Tibial artery (tissue), 4 donors: ENCODE measurements around the gene LIPC.

Experiments used
- DNase-seq, 2 donors: peaks; one replicate each; pipeline ENCODE4 v3.0.0-alpha.2; 2019
- H3K27ac ChIP-seq, 2 donors: fragments of 200-600 bp; sonication (generic) in 1 of 2; 1 replicate in 1 of 2; 2 replicates in 1 of 2; pipeline ENCODE4 v1.5.1; 2018 to 2019; ENCODE audit warnings: mild to moderate bottlenecking in 1 of 2
- H3K27me3 ChIP-seq, 2 donors: fragments of 200-600 bp; sonication (generic) in 1 of 2; one replicate each; pipeline versions ENCODE4 v1.5.1 to v1.6.0; 2016 to 2019
- H3K36me3 ChIP-seq, 3 donors: fragments of 200-600 bp; sonication (generic) in 2 of 3; one replicate each; pipeline ENCODE4 v1.5.1; 2016 to 2019; ENCODE audit warnings: mild to moderate bottlenecking in 2 of 3
- H3K4me1 ChIP-seq, 4 donors: fragments of 200-600 bp; sonication (generic) in 2 of 4; 1 replicate in 3 of 4; 2 replicates in 1 of 4; pipeline ENCODE4 v1.5.1; 2016 to 2019
- H3K4me3 ChIP-seq, 2 donors: fragments of 200-600 bp; sonication (generic) in 1 of 2; 1 replicate in 1 of 2; 2 replicates in 1 of 2; pipeline ENCODE4 v1.5.1; 2018 to 2019; ENCODE audit warnings: mild to moderate bottlenecking in 2 of 2
- H3K9me3 ChIP-seq, 3 donors: fragments of 200-600 bp; sonication (generic) in 1 of 3; one replicate each; pipeline ENCODE4 v1.5.1; 2016 to 2019
- CTCF ChIP-seq, 2 experiments: fragments of 200-600 bp in 1 of 2; fragments of 450-650 bp in 1 of 2; IDR thresholded peaks; one replicate each; pipeline ENCODE4 v1.5.1; 2017 to 2019; ENCODE audit warnings: antibody characterized with exemption in 2 of 2, mild to moderate bottlenecking in 1 of 2, moderate library complexity in 1 of 2
- intact Hi-C: fragments of 100-400 bp; cut with DNase I; formaldehyde crosslinking; loops from one replicate; pipeline ENCODE4 v1.15.0; 2023; ENCODE audit warnings: low total_unique reads

LIPC gene

GRCh38 chr15:58431221-58432149 is at the start of gene LIPC:
Gene LIPC, plus strand, starts transcription at chr15:58431991. Its CDS starts 42 bp downstream, at chr15:58432033.
- H3K36me3 ChIP-seq: no peaks in the 10 kb centered on the region
- TF ChIP-seq CTCF (IDR thresholded peaks at IDR 0.05): no peak
- intact Hi-C loops: no loop called here
- no peaks in the 10 kb centered on the region for H3K4me1 ChIP-seq
- no peak for DNase-seq
- H3K27me3 ChIP-seq: no peaks in the 10 kb centered on the region
- H3K27ac ChIP-seq: no peak within 1 kb of the TSS
- H3K9me3 ChIP-seq: no peaks in the 10 kb centered on the region
- H3K4me3 ChIP-seq: no peak within 1 kb of the TSS

GRCh38 chr15:58383876-58384275 is 47.9 kb upstream of the LIPC start:
- H3K4me1 ChIP-seq: no peaks in the 10 kb centered on the region
- no peak for DNase-seq
- H3K27ac ChIP-seq: no peak overlapping the region
- intact Hi-C loops: no loop called here
- no peaks in the 10 kb centered on the region for H3K36me3 ChIP-seq
- no peaks in the 10 kb centered on the region for H3K9me3 ChIP-seq
- no peak overlapping the region for H3K4me3 ChIP-seq
- TF ChIP-seq CTCF (IDR thresholded peaks at IDR 0.05): no peak
- no peaks in the 10 kb centered on the region for H3K27me3 ChIP-seq

GRCh38 chr15:58384667-58385066 is 47.1 kb upstream of the LIPC start:
- Histone ChIP-seq H3K27ac (no peak overlapping the region), H3K36me3 (no peaks in the 10 kb centered on the region), H3K4me1 (peaks cover 0 to 2% (median 0%) of the 10 kb centered on the region in 4 donors), H3K9me3 (no peaks in the 10 kb centered on the region), H3K4me3 (no peak overlapping the region), H3K27me3 (no peaks in the 10 kb centered on the region)
- no peak for DNase-seq
- TF ChIP-seq CTCF (IDR thresholded peaks at IDR 0.05): no peak
- intact Hi-C loops: no loop called here

GRCh38 chr15:58386081-58386480 is 45.7 kb upstream of the LIPC start:
- Histone ChIP-seq H3K27ac (no peak overlapping the region), H3K36me3 (no peaks in the 10 kb centered on the region), H3K4me1 (peaks cover 0 to 2% (median 0%) of the 10 kb centered on the region in 4 donors), H3K4me3 (no peak overlapping the region), H3K9me3 (no peaks in the 10 kb centered on the region), H3K27me3 (no peaks in the 10 kb centered on the region)
- TF ChIP-seq CTCF (IDR thresholded peaks at IDR 0.05): no peak
- intact Hi-C loops: no loop called here
- no peak for DNase-seq

- intact Hi-C loops: no loop called here
- no peak for DNase-seq
- H3K27ac ChIP-seq: no peak overlapping the region
- no peaks in the 10 kb centered on the region for H3K36me3 ChIP-seq
- TF ChIP-seq CTCF (IDR thresholded peaks at IDR 0.05): no peak
- H3K27me3 ChIP-seq: no peaks in the 10 kb centered on the region
- H3K9me3 ChIP-seq: no peaks in the 10 kb centered on the region
- peaks cover 0 to 2% (median 0%) of the 10 kb centered on the region in 4 donors for H3K4me1 ChIP-seq
- no peak overlapping the region for H3K4me3 ChIP-seq
These were observed 45.1 kb upstream of the LIPC start for GRCh38 chr15:58386641-58387040.
